Myocyte (in vitro differentiated cells): ENCODE data around the gene ARG2. TPM values are rescaled to one million over a fixed set of nuclear protein-coding genes. Genes with fewer than 3 reads are reported as not detected.
"Not testable (repeated sequence)": the region's sequence is repeated elsewhere in the genome, so short reads cannot be mapped to it uniquely, and the experiment has no call there.

Source experiments
- DNase-seq: peaks from one replicate; pipeline ENCODE4 v3.0.0-alpha.2; 2012; ENCODE audit warnings: low read depth
- total RNA-seq: library from RNA; depleted of rRNA; stranded (reverse); fragments of >200 nt; gene quantifications from 2 replicates; pipeline ENCODE4 v1.2.3, GENCODE V29; 2014

Gene ARG2
- total RNA-seq, 1 donor from 2014 or later = 3.8 TPM

DNA sequence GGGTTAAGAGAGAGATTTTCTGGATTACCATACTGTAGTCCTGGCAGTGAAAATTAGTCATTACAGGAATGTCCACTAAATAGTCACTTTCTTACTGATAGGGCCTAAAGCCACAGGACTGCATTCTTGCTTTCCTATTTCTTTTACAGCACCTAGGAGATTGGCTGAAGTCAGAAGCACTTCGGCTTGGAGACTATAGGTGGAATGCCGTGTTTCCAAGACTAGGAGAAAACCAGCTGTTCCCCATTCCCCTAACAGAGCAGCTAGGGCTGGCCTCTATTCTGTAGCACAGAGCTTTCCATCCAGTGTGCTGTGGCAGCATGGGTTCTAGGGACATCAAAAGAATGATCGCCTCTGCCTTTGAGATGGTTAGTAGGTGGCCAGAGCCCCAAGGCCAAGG is 34.7 kb upstream of the ARG2 start:
- DNase-seq = no peak

GRCh38 chr14:67586369-67586768 is 33.4 kb upstream of the ARG2 start:
- DNase-seq = no peak

DNA sequence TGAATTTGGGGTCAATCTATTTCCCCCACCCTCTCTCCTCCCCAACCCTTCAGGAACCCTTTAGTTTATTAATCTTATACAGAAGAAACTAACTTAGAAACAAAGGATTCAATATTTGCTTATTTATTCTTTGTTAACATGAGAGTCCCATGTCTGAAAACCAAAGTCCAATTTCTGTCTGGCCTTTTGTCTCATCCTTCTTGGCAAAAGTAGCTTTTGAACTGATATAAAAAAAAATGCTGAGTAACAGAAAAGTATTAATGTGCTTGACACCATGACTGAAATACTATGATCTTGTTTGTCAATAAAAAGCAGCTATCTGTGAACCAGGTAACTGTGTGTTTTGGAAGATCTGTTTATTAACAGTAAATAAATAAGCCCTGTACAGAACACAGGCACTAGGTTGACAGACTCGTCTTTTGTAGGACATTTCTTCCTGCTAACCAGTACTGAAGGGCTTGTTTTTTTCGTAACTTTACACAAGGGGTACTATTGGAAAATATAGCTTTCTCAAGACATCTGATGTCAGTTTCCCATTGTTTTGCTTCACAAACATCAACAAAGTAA is 30.4 kb upstream of the ARG2 start:
- DNase-seq = no peak

- not testable (repeated sequence) for DNase-seq
Observed at GRCh38 chr14:67593650-67594049, 26.1 kb upstream of the ARG2 start.

- DNase-seq = no peak
Observed at GRCh38 chr14:67595392-67595791, 24.3 kb upstream of the ARG2 start.

GRCh38 chr14:67599698-67600561 is 19.8 kb upstream of the ARG2 start, which contains the start of gene PIGH:
Gene PIGH (minus strand): TSS chr14:67600268. CDS start chr14:67600203, 65 bp downstream.
- DNase-seq = peak; percentile 87

DNA sequence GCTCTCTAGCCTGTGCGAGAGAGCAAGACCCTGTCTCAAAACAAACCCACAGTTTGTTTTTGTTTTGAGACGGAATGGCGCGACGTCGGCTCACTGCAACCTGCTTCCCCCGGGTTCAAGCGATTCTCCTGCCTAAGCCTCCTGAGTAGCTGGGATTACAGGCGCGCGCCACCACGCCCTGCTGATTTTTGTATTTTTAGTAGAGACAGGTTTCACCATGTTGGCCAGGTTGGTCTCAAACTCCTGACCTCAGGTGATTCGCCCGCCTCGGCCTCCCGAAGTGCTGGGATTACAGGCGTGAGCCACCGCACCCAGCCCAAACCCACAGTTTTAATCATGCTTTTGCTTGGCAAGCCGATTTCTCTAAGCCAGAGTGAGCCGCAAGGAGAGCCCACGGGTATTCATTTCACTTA is 19.2 kb upstream of the ARG2 start:
- DNase-seq = not testable (repeated sequence)

GRCh38 chr14:67602076-67602475 is 17.6 kb upstream of the ARG2 start:
- DNase-seq = no peak

- DNase-seq = no peak
Observed at GRCh38 chr14:67602995-67603545, 16.6 kb upstream of the ARG2 start.

- DNase-seq = no peak
Observed at GRCh38 chr14:67607646-67608045, 12.1 kb upstream of the ARG2 start.

DNA sequence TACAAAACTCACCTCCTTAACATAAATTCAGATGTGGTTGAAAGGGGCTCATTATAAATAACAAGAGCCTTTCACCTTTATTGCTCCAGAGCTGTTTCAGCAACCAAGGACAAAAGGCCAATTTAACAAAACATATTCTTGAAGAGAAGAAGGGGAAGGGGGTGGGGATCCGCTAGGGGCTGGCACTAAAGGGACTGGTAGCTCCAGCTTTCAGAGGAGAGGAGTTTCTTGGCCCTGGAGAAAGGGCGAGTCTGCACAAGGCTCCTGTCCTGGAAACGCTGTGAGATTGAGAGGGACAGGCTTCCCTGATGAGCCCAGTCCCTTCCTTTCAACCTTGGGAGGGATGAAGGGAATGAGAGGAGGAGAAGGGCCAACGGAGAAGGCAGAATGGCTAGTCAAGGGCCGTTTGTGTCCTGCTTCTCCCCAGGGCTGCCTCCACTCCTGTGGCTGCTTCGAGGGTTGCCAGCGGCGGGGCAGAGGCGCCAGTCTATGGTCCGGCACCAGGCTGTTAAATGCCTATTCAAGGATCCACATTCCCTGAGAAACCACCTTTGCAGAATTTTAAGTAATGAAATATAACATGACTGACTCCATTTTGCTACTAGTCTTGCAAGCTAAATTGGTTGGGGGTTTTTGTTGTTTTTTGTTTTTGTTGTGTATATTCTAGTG is 9.9 kb upstream of the ARG2 start:
- no peak for DNase-seq

DNA sequence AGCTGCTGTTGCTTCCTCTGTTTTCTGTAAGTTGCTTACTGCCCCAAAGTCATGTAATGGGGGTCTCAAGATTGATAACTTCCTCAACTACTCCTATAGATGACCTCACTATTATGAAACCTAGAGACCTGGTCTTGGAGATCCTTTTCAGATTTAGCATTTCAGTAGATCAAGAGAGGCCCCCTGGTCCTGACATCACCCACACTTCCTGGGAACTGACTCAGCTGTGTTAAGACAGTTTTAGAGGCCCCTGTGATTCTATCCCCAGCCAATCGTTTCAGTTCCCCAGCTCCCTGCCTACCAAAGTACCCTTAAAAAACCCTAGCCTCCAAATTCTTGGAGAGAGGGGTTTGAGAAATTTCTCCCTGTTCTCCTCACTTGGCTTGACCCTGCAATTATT is 9.2 kb upstream of the ARG2 start:
- no peak for DNase-seq

DNA sequence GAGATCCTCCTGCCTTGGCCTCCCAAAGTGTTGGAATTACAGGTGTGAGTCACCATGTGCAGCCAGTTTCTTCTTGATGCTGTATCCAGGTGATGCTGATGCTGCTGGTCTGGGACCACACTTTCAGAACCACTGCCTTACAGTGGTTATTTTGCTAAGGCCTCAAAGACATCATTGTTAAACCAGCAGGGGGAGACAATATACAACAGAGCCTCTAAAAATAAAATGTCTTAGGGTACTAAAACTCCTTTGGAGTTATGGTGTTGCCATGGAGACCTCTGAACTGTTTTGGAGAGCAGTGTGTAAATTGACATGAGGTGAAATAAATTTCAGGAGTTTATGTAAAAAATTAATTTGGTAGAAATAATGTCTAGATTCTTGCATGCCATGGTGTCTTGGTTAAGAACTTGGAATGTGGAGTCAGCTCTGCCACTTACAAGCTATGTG is 1.1 kb upstream of the ARG2 start:
- DNase-seq = peak; percentile 81

GRCh38 chr14:67620217-67620785 is 581 bp downstream of the ARG2 start:
- DNase-seq = peak; percentile 10

- DNase-seq = peak; percentile 80
Observed at GRCh38 chr14:67622675-67623074, 3.0 kb downstream of the ARG2 start.

GRCh38 chr14:67623114-67623513 is 3.4 kb downstream of the ARG2 start:
- no peak for DNase-seq

- not testable (repeated sequence) for DNase-seq
Observed at GRCh38 chr14:67626131-67626530, 6.4 kb downstream of the ARG2 start.

- DNase-seq = no peak
Observed at GRCh38 chr14:67627519-67627918, 7.8 kb downstream of the ARG2 start.

- DNase-seq = no peak
Observed at GRCh38 chr14:67630186-67630585, 10.5 kb downstream of the ARG2 start.

- DNase-seq = no peak
Observed at GRCh38 chr14:67630938-67631337, 11.2 kb downstream of the ARG2 start.

GRCh38 chr14:67633451-67634147 is 13.9 kb downstream of the ARG2 start:
- DNase-seq = no peak
